GM18511 (cell line): ENCODE results near the gene TSPEAR.

ENCODE experiments used
- ATAC-seq: cut with Tn5 transposase; IDR thresholded peaks from one replicate; pipeline ENCODE4 v1.9.1; 2021; ENCODE audit warnings: mild to moderate bottlenecking, moderate library complexity; ENCODE audit not compliant: unreplicated experiment

Gene TSPEAR

GRCh38 chr21:44741921-44742320 is 30.5 kb upstream of the TSPEAR start:
- ATAC-seq: no peak

DNA sequence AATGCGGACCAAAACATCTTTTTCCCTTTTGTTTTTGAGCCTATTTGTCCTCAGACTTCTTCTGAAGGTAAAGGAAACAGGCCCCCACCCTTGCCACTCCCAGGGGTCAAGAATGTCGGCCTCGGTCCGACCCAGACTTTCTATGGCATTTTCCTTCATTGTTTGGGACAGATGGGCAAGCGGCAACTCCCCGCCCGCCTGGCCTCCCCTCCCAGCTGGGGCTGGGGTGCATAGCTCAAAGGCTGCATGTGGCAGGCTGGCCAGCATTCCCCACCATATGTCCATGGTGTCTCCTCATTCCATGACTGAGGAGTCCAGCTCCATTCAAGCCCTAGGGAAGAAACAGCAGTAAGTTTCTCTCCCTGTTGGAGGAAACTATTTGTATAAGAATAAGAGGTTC is 29.4 kb upstream of the TSPEAR start:
- ATAC-seq: no peak

- ATAC-seq: no peak
These were observed 27.9 kb upstream of the TSPEAR start for GRCh38 chr21:44739316-44739715.

GRCh38 chr21:44738621-44739020 is 27.2 kb upstream of the TSPEAR start:
- no peak for ATAC-seq

GRCh38 chr21:44737706-44738354 is 26.5 kb upstream of the TSPEAR start:
- no peak for ATAC-seq

DNA sequence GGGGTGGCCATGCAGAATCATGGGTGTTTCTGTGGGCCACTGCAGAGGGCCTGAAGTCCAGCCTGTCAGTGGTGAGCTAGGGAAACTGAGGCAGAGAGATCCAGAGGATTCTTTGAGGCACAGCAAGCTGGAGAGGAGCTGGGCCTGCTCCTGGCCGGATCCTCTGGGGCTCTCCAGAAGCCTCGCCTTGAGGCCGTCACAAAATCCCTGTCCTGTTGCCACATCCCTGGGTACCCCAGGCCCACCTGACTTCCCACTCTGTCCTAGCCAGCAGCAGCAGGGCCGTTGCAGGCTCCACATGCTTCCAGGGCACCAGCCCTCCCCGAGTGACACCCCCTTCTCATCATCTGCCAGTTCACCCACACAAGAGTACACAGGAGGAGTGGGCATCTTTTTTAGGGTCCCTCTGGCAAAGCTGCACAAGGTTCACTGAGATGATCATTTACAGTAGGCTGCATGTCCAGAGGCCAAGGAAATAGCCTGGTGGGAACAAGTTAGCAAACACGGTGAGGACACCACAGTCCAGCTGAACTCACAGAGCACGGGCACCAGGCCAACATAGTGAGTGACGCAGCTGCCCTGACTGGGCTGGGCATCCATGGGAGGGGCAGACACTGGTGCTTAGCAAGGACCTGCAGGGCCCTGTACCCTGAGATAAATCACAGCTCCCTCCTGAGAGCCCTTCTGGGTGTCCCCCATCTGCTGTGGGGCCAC is 25.1 kb upstream of the TSPEAR start:
- no peak for ATAC-seq

DNA sequence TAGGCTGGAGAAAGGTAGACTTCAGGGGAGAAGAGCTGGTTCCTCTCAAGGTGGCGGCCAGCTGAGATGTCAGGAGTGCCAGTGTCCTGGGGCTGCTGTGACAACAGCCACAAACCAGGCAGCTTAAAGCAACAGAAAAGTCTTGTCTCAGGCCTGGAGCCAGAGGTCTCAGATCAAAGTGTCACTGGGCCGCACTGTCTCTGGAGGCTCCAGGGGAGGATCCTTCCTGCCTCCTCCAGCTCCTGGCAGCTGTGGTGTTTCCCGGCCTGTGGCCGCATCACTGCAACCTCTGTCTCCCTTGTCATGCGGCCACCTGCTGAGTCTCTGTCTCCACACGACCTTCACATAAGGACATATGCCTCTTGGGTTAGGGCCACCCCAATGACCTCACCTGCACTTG is 24.4 kb upstream of the TSPEAR start:
- no peak for ATAC-seq

DNA sequence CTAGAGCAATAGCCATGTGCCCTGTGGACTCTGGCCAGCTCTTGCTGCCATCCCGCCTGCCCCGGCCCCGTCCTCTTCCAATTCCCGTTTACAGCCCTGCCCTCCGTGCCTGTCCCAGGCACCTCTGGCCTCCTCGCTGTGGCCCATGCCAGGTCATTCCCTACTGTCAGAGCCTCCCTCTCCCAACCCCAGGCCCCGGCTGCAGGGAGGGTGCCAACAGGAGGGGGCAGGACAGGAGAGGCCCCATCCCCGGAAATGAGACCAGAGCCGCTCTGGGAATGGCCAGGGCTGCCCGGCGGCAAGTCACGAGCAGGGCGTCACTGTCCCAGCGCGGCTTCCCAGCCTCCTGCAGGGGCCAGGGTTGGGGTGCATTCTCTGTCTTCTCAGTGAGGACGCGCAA is 23.5 kb upstream of the TSPEAR start:
- no peak for ATAC-seq

DNA sequence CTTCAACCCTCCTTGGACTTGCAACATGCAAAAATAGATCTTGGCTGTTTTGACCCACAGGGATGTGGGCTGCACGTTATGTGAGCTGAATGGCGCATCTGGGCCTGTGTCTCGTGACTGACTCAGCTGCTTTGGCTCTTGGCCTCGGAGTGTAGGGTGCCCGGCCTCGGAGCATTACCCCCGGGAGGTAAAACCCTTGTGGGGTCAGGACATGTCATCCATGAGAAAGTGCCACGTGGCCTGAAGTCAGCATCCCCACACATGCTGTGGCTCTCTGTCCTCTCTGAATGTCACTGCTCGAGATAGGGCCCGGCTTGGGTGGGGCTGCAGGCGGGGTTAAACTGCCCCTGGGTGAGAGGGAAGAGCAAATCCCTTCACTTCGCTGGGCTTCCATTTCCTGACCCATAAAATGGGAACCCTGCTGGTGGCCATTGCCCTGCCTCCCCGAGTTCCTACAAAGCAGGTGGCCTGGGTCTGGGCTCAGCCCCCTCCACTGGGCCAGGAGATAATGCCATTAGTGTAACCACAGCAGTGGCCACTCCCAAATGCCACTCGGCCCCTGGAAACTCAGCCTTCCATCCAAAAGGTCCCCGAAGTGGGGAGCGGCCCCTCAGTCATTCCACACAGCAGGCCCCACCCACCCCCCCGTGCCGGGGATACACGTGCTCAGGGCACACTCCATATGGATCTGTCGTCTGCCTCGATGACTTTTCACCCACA is 22.8 kb upstream of the TSPEAR start:
- no peak for ATAC-seq

GRCh38 chr21:44732956-44733355 is 21.6 kb upstream of the TSPEAR start:
- no peak for ATAC-seq

DNA sequence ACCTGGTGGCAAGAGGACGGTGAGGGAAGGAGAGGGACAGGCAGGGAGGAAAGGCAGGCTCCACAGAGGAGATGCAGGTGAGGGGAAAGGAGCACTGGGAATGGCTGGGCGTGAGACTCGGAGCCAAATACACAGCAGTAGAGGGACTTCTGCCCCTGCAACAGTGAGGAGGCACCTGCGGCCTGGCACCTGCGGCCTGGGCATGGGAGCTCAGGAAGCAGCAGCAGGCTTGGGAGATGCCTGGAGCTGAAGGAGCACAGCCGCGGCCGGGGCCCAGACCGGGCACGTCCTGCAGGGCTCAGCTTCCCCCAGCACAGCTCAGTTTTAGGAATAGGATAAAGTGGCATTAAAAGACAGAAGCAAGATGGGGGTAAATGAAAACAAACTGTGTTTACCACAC is 20.9 kb upstream of the TSPEAR start:
- no peak for ATAC-seq

DNA sequence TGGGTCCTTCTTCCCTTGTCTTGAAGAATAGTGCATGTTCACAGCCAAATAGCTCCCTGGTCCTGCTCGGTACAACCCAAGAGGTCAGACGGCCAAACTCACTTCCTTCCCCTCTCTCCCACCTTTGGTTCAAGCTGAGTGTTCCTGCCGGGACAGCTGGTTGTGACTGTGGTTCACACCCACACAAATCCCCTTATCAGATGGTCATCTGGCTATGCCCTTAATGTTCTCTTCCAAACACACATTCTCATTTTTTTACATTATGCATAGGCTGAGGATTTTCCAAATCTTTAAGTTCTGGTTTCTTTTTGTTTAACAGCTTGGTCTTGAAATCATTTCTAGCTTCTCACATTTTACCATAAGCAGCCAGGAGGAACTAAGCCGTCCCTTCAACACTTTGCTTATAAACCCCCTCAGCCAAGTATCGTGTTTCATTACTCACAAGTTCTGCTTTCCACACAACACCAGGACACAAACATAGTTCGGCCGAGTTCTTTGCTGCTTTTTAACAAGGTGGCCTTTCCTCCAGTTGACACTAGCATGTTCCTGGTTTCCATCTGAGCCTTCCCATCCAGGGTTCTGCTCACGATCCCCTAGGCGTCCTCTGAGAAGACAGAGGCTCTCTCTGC is 19.7 kb upstream of the TSPEAR start:
- ATAC-seq: no peak

DNA sequence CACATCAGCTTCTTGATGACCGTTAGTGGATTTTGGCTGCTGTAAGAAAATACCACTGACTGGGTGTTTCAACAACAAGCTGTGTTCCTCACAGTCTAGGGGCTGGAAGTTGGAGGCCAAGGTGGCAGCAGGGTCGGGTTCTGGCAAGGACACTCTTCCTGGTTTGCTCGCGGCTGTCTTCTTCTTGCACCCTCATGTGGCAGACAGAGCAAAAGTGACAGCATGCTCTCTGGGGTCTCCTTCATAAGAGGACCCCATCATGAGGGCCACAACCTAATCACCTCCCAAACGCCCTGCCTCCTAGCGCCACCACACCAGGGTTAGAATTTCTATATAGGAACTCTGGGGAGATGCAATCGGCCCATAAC is 18.6 kb upstream of the TSPEAR start:
- ATAC-seq: no peak

DNA sequence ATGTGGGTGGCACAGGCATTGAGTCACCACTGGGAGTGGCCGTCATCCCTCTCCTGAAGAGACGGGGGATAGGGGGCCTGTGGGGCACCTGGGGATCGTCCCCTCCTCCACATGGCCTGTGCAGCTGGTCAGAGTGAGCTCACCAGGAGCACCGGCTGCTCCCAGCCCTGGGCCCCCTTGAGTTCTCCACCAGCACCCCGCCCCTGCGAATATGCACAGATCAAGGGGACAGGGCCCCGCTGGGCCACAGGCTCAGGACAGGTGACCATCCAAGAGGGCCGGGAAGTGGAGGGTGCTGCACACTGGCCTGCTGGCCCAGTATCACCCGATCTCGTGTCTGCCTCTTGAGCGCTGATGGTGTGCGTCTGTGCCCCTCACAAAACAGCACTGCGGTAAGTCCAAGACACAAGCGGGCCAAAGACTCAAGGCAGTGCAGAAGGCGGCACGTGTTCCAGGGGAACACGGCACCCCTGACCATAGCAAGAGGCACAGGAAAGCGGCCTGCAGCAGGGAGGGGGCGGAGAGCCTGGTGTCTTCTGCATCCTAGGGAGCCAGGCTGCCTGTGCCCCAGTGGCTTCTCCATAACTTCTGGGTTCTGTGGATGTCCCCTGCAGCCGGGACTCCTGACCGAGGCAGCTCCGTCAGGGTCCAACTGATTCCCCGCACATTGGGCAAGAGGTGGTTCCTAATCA is 18.1 kb upstream of the TSPEAR start:
- ATAC-seq: no peak

GRCh38 chr21:44728716-44729115 is 17.3 kb upstream of the TSPEAR start:
- ATAC-seq: no peak

- ATAC-seq: no peak
These were observed 16.4 kb upstream of the TSPEAR start for GRCh38 chr21:44727757-44728156.

DNA sequence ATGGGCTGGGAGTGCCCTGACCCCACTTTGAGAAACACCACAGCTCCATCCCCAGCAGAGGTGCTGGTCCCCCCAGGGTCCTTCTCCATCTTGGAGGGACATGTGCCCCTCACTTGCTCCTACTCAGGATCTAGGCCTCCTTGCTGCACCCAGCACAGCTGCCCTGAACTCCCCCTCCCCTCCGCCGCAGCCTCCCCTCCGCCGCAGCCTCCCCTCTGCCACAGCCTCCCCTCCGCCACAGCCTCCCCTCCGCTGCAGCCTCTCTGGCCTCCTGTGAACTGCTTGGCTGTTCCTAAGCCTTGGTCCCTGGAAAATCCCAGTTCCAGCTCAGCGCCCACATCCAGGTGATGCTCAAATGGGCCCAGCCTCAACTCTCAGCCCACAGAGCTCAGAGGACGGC is 15.9 kb upstream of the TSPEAR start:
- no peak for ATAC-seq

DNA sequence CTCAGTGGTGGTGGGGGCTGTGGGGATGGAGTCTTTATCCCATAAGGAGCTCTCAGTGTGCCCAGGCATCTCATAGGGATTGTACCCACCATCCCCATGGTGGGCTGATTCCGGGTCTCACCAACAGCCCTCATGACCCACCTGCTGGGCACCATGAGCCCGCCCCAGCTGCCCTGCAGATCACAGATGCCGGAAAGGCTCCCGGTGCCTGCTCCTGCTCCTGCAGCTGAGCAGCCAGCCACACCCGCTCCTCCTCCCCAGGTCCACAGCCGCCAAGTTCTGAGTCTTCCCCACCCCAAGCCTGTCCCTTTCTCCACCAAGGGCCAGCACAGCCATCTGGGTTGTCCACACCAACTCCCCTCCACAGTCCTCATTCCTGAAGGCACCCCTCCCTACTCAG is 15.5 kb upstream of the TSPEAR start:
- no peak for ATAC-seq

- ATAC-seq: no peak
These were observed 13.6 kb upstream of the TSPEAR start for GRCh38 chr21:44724926-44725325.

DNA sequence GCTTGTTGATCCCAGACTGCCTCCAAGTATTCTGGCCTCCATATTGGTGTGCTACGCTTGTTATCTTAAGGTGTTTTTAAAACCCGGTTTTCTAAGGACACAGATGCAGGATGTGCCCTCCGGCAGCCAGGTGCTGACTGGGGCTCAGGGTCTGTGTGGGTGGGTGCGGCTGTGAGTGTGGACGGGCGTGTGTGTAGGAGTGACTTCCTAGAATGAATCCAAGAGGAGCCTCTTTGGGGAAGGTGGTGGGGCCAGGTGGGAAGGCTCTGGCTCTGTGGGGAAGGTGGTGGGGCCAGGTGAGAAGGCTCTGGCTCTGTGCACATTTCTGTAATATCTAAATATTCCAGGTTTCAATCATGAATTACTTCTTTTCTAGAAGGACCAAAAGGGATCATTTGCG is 12.8 kb upstream of the TSPEAR start:
- ATAC-seq: no peak
